Measurements from ENCODE around the gene ITGB7. TPM values are rescaled to one million over a fixed set of nuclear protein-coding genes. Genes with fewer than 3 reads are reported as not detected.

ITGB7 gene
- total and polyA plus RNA-seq, 9 of the 15 experiments (the other 6 are each of a cell fraction or from before 2014, with no cell fraction given) = 0.06 to 2.0 (median 0.67) TPM

DNA sequence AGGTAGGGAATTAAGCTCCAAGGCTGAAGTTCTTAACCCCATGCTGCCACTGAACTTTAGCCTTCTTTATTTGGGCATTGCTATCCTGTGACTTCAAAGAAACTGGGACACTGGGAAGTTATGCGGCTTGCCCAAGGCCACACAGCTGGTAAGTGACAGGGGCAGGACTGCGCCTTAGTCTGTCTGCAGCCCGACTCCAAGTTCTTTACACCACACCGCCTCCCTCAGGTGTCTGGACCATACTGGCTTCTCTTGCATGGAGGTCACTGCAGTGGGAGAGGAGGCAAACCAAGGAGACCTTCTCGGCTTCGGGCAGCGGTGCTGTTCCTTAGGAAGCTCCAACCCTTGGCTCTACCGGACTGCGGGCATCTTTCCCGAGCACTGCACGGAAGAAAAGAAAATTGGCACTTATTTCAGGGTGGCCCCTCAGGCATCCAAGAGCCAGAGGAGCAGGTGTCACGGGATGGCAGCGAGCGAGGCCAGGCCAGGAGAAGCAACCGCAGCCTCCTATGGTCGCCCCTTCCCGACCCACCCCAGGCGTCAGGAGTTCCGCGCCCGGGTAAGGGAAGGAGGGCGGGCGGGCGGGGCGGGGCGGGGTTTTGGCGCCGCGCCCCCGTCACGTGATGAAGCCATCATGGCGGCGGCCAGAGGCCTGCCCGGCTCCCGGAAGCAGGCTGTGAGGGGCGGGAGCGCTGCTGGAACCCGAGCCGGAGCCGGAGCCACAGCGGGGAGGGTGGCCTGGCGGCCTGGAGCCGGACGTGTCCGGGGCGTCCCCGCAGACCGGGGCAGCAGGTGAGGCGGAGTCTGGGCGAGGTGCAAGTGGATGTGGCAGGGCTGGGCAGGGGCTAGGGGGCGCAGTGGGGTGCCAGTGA, 44.7 kb upstream of the ITGB7 start (continued):
- TF ChIP-seq, protein P1, sequence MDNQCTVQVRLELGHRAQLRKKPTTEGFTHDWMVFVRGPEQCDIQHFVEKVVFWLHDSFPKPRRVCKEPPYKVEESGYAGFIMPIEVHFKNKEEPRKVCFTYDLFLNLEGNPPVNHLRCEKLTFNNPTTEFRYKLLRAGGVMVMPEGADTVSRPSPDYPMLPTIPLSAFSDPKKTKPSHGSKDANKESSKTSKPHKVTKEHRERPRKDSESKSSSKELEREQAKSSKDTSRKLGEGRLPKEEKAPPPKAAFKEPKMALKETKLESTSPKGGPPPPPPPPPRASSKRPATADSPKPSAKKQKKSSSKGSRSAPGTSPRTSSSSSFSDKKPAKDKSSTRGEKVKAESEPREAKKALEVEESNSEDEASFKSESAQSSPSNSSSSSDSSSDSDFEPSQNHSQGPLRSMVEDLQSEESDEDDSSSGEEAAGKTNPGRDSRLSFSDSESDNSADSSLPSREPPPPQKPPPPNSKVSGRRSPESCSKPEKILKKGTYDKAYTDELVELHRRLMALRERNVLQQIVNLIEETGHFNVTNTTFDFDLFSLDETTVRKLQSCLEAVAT (IDR thresholded peaks at IDR 0.05) = no peak
- TF ChIP-seq, protein P2, sequence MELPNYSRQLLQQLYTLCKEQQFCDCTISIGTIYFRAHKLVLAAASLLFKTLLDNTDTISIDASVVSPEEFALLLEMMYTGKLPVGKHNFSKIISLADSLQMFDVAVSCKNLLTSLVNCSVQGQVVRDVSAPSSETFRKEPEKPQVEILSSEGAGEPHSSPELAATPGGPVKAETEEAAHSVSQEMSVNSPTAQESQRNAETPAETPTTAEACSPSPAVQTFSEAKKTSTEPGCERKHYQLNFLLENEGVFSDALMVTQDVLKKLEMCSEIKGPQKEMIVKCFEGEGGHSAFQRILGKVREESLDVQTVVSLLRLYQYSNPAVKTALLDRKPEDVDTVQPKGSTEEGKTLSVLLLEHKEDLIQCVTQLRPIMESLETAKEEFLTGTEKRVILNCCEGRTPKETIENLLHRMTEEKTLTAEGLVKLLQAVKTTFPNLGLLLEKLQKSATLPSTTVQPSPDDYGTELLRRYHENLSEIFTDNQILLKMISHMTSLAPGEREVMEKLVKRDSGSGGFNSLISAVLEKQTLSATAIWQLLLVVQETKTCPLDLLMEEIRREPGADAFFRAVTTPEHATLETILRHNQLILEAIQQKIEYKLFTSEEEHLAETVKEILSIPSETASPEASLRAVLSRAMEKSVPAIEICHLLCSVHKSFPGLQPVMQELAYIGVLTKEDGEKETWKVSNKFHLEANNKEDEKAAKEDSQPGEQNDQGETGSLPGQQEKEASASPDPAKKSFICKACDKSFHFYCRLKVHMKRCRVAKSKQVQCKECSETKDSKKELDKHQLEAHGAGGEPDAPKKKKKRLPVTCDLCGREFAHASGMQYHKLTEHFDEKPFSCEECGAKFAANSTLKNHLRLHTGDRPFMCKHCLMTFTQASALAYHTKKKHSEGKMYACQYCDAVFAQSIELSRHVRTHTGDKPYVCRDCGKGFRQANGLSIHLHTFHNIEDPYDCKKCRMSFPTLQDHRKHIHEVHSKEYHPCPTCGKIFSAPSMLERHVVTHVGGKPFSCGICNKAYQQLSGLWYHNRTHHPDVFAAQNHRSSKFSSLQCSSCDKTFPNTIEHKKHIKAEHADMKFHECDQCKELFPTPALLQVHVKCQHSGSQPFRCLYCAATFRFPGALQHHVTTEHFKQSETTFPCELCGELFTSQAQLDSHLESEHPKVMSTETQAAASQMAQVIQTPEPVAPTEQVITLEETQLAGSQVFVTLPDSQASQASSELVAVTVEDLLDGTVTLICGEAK (IDR thresholded peaks at IDR 0.05) = no peak; the same call in 1 of the 2 replicates
- TF ChIP-seq, protein P2 (CRISPR knock-in tag; IDR thresholded peaks at IDR 0.05) = no peak
- TF ChIP-seq, protein P3, sequence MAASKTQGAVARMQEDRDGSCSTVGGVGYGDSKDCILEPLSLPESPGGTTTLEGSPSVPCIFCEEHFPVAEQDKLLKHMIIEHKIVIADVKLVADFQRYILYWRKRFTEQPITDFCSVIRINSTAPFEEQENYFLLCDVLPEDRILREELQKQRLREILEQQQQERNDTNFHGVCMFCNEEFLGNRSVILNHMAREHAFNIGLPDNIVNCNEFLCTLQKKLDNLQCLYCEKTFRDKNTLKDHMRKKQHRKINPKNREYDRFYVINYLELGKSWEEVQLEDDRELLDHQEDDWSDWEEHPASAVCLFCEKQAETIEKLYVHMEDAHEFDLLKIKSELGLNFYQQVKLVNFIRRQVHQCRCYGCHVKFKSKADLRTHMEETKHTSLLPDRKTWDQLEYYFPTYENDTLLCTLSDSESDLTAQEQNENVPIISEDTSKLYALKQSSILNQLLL (CRISPR knock-in tag; IDR thresholded peaks at IDR 0.05; ENCODE audit: borderline replicate concordance) = no peak
- TF ChIP-seq TAF7 (tag; IDR thresholded peaks at IDR 0.05) (no peak; the same call in 1 of the 2 replicates), BCOR (IDR thresholded peaks at IDR 0.05) (no peak), RBM14 (IDR thresholded peaks at IDR 0.05; ENCODE audit: borderline replicate concordance, insufficient read depth, low read depth, low read length) (no peak), SRSF1 (IDR thresholded peaks at IDR 0.05; ENCODE audit: low read depth, low read length) (no peak), CCNT2 (IDR thresholded peaks at IDR 0.05; ENCODE audit: borderline replicate concordance, extremely low read depth, insufficient read length, low read depth, low read length) (peak; percentile 57), EP400 (IDR thresholded peaks at IDR 0.05) (peak; percentile 53), ZNF311 (CRISPR knock-in tag; IDR thresholded peaks at IDR 0.05) (no peak)
- TF ChIP-seq, protein P4, sequence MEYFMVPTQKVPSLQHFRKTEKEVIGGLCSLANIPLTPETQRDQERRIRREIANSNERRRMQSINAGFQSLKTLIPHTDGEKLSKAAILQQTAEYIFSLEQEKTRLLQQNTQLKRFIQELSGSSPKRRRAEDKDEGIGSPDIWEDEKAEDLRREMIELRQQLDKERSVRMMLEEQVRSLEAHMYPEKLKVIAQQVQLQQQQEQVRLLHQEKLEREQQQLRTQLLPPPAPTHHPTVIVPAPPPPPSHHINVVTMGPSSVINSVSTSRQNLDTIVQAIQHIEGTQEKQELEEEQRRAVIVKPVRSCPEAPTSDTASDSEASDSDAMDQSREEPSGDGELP (CRISPR knock-in tag; IDR thresholded peaks at IDR 0.05; ENCODE audit: borderline replicate concordance) = peak; percentile 93
